Measurements from ENCODE around the gene EZR.
"Not testable (repeated sequence)": the region's sequence is repeated elsewhere in the genome, so short reads cannot be mapped to it uniquely, and the experiment has no call there.

EZR gene

DNA sequence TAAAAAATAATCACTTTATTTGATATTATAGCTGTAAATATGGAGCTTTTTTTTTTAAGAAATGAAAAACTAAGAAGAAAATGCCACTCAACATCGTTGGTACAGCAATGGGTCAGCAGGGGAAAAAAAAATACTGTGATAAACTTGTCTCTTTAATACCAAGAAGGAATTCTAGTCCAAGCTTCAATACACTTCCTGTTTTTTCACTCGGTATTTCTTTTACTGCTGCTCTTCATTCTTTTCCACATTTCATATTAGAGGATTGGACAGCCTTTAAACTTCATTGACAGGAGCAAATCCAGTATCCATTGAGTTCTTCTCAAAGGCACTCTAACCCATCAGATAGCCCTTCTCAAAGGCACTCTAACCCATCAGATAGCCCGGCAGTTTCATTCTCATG is 22.2 kb upstream of the EZR start:
- DNase-seq = no peak

DNA sequence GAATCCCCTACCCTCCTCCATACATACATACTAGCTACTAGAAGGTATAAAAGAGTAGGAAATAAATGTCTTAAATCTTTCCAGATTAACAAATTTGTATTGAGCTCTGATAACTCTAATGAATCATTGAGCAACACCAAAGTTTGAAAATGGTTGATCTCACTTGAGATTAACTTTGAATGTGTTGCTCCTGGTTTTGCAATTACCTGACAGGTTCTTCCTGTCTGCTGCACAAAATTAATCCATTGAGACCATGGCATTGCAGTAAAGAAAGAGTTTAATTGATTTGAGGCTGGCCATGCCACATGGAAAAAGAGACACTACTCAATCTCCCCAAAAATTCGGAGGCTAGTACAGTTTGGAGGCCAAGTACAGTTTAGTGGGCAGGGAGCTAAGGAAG is 21.3 kb upstream of the EZR start:
- no peak for DNase-seq

DNA sequence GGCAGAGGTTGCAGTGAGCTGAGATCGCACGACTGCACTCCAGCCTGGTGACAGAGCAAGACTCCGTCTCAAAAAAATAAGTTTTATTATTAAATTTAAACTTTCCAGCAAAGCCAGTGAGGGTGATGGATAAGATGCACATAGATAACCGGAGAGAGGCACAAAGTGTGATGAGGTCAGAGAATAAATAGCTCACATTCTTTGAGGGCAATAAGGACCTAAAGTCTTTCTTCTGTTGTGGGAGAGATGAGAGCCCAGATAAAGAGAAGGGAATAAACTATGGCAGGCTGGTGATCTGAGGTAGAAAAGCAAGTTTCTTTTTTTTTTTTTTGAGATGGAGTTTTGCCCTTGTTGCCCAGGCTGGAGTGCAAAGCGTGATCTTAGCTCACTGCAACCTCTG is 20.6 kb upstream of the EZR start:
- no peak for DNase-seq

DNA sequence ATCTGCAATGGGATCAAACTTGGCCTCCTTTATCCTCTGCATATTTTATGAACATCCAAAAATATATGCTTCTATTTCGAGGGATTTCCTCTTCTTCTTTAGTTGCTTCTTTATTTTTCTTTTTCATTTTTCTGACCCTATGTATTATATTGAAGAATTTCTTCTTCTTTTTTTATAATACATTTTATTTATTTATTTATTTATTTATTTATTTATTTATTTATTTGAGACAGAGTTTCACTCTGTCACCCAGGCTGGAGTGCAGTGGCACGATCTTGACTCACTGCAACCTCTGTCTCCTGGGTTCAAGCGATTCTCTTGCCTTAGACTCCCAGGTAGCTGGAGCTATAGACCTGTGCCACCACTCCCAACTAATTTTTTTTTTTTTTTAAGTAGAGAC is 19.6 kb upstream of the EZR start:
- DNase-seq = not testable (repeated sequence)

DNA sequence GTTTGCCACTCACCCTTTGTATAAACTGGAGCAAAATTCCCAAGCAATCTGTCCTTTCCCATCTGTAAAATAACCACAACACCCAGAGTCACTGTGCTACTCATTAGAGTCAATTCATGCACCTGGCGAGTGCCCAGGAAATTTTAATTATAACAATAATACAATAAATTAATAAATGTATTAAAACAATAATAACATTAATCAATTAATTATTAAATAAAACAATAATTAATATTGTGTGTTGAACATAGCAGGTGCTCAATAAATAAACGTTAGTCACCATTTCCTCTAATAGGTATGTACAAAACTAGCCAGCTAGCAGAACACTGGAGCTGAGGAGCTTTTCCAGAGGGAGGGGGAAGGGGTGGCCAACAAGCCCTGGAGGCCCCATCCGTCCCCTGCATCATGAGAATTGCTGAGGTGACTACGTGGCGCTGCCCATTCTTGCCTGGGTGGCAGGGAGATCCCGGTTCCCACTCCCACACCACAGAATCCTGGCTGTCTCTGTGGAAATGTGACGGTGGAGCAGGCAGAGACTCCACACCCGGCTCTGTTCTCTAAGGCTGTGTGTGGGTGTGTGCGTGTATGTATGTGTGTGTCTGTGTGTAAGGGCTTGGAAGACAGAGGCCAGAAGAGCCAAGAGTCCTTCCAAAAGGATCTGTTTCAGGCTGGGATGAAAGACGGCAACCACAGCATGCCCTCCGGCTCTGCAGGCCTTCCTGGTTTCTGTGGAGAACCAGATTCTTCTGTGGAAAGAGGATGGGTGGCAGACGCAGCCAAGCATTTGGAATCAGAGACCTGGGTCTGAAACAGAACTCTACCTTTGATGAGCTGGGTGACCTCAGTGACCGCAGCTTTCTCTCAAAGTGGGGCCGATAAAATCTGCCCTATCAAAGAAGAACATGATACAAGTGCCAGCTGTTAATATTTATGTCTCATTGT is 18.8 kb upstream of the EZR start:
- no peak for DNase-seq

DNA sequence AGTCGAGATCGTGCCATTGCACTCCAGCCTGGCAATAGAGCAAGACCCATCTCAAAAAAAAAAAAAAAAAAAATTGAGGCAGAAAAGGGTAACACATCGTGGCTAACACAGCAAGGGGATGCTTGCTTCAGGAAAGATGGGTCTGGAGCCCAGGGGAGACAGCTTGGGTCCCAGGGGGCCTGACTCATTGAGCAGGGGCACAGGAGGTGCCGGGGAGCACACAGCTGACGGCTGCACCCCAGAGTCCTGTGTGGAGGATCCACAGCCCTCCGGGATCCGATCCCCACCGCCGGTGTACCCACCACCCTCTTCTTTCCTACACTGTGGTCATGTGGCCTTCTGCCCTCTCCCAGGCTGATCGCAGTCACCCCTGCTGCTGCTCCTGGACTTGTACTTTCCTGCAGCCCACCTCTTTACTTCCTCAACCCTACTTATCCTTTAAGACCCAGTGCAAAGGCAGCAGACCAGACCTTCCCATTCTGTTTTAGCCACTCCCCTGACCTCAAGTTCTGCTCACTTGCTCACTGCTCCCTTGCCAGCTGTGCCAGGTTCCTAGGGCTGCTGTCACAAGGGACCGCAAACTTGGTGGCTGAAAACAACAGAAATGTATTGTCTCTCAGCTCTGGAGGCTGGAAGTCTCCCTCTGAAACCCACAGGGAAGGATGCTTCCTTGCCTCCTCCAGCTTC is 17.6 kb upstream of the EZR start:
- no peak for DNase-seq

DNA sequence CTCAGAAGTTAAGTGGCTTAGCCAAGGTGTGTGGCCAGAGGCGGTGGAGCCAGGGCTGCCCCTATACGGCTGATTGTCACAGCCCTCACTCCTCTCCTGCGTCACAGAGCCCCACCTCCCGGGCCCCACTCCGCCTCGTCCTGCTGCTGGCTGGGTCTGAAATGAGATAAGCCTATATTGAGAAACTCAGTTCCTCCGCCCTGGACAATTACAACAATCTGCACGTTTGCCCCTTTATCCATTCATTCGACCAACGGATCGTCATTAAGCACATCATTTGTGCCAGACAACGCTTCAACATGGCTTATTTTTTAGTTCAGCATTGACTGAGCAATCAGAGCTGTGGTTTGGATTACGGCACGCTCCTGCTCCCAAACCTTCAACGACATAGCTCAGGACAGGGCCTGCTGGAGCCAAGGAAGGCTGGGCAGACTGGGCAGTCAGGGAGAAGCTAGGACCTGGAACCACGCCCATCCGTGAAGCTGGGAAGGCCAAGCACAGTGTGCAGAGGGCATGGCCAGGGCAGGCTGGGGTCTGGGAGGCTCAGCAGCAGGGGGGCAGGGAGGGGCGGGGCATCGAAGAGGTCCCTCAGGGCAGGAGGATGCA is 16.6 kb upstream of the EZR start:
- DNase-seq = no peak

DNA sequence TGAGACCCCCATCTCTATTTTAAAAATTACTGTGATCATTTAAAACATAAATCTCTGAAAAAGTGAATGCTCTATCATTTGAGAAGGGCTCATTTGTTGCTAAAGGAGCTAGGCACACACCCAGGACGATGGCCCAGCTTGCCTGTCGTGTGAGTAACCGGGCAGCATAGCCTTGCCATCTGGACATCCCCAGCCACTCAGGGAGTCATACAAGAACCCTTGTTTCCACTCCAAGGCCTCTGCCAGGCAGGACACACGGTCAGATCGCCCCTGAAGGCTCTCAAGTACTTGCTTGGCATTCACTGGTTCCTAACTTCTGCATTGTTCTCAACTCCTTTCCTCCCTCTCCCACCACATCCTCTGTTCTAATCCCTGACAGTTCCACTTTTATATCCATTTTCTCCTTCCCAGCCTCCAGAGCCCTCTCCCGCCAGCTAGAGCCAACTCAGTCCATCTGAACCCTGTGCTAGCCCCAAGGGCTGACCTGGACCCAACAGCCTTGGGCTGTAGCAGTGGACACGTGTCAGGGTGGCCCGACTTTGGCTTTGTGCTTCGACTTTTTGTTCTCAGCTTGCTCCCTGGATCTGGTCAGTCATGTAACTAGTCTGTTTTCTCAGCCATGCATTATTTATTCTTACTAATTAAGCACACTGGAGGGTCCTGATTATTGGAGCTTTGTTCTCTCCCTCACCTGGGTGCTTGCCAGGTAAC is 15.7 kb upstream of the EZR start:
- no peak for DNase-seq

DNA sequence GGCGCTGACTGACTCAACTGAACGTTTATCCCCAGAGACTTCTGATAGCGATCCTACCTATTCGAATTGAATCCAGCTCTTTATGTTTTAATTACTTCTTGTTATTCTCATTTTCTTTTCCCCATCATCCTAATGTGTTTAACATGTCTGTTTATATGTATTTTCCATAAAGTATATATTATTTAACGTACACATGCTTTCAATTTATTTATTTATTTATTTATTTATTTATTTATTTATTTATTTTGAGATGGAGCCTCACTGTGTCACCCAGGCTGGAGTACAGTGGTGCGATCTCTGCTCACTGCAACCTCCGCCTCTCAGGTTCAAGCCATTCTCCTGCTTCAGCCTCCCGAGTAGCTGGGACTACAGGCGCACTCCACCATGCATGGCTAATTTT is 13.6 kb upstream of the EZR start:
- DNase-seq = not testable (repeated sequence)

DNA sequence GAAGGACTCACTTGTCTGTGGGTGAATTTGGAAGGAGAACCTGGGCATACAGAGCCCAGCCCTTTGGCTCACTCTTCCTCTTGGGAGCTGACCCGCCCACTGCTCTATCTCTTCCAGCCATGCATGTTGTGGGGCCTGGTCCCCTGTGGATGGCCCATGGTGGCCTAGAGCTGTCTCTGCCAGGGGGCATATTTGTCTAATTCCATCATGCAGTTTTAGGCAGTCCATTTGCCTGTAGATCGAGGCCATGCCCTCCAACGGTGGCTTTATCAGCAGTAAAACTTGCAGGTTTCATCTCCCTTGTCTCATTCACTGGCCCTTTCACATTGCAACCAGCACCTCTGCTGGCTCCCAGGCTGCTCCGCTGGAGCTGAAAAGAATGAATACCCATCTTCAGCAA is 12.9 kb upstream of the EZR start:
- DNase-seq = no peak

DNA sequence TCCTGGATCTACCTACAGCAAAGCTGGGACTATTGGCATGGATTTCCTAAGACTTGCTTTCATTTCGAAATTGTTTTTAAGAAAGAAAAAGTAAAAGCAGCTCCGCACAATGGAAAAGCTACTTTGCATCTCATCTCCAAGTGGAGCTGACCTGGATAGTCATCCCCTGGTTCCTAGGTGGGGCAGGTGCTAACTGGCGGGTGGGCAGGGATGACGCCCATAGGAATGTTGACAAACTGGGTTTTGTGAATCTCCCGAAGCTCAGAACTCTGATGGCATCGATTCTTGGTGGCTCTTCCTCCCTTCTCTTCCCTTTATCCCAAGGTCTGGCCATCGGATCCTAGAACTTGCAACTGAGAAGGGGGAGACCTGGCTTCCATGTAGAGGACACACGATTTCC is 12.4 kb upstream of the EZR start:
- DNase-seq = no peak

DNA sequence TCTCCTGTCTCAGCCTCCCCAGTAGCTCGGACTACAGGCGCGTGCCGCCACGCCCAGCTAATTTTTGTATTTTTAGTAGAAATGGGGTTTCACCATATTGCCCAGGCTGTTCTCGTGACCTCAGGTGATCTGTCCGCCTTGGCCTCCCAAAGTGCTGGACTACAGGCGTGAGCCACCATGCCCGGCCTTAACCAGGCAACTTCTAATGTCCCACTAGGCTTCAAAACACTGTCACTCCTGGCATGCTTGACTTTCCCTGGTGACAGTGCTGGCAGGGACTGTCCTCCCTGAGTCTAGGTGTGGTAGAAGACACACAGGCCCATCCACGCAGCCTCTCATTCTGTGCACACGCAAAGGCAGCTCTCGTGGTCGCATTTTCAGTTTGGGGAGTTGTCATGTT is 11.6 kb upstream of the EZR start:
- DNase-seq = no peak

DNA sequence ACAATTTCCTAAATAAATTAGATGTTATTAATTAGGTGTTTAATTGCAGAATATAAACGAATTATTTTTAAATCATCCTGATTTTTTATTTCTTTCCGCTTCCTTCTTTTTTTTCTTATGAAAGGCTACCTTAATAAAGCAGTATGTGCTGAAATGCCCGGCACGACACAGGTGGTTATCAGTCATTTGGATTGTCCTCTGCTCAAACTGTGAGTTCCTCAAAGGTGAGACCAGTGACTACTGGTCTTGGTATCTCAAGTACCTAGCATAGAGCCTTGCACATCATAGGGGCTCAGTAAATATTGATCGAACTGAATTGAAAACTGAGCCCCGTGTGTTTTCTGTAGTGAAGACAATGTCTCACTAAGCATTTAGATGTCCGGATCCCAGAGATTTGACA is 9.6 kb upstream of the EZR start:
- no peak for DNase-seq

DNA sequence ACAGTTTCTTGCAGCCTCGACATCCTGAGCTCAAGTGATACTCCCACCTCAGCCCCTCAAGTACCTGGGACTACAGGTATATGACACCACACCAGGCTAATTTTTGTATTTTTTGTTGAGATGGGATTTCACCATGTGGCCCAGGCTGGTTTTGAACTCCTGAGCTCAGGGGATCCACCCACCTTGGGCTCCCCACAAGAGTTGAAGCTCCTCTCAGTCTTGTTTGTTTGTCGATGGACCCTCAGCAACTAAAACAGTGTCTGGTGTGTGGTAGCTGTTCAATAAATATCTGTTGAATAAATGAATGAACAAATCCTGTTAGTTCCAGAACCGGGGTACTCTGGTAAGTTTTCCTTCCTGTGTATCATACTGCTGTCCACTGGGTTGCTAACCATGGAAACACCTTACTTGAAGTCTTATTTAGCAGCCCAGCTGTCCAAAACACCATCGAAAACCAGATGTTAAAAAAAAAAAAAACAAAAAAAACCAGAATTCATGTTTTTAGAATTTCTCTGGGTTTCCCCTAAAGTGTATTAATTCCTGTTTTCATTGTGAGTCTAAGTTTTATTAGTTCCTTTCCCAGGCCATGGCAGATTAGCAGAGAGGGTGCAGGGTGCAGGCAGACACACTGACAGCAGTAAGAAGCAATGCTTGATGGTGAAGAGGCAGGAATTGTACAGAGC is 7.8 kb upstream of the EZR start:
- DNase-seq = no peak

DNA sequence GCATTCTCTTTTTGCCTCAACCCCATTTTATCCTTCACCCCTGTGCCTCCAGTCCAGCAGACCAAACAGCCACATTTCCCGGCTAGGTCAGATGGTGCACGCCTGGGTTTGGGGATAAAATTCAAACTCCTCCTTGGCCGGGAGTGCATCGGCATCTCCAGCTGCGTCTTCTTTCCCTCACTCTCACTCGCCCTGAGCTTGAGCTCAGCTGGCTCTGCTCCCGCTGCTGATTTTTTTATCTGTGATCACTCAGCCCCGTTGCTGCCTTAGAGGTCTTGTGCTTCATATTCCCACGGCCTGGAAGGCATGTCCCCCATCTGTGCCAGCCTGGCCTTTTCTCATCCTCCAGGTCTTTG is 6.8 kb upstream of the EZR start:
- no peak for DNase-seq

DNA sequence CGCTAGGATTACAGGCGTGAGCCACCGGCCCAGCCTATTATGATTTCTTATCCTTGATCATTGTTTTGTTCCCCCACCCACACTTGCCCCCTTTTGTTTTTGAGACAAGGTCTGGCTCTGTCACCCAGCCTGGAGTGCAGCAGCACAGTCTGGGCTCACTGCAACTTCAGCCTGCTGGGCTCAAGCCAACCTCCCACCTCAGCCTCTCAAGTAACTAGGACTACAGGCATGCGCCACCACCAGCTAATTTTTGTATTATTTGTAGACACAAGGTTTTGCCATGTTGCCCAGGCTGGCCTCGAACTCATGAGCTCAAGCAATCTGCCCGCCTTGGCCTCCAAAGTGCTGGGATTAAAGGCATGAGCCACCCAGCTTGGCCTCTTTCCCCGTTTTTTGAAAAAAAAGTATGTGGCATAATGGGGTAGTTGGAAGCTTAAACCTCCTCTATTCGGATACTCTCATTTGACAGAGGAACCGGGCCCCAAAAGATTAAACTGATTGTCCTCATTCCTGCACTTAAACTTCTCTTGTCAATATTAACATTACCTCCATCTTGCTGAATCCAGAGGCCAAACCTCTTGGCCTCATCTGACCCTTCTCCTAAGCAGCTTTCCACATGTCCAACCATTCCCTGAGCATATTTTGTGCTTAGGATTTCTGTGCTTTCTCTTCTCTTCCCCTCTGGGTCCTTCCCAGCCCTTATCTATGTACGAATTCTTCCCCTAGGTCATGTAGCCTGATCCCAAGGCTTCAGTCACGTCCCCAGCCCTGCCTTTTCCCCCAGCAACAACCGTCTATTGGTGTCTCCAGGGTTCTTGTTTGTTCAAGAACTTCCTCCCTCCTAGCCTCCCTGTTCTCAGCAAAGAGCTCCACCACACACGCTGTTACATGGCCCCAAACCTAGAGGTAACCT is 6.1 kb upstream of the EZR start:
- DNase-seq = no peak

DNA sequence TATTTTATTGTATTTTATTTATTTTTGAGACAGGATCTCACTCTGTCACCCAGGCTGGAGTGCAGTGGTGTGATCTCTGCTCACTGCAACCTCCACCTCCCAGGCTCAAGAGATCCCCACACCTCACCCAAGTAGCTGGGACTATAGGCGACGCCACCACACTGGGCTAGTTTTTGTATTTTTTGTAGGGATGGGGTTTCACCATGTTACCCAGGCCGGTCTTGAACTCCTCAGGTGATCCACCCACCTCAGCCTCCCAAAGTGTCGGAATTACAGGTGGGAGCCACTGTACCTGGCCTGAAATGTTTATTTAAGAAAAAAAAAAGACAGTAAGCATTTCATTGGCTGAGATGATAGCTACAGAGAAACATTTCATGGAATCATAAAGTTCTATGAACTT is 4.4 kb upstream of the EZR start:
- DNase-seq = not testable (repeated sequence)

DNA sequence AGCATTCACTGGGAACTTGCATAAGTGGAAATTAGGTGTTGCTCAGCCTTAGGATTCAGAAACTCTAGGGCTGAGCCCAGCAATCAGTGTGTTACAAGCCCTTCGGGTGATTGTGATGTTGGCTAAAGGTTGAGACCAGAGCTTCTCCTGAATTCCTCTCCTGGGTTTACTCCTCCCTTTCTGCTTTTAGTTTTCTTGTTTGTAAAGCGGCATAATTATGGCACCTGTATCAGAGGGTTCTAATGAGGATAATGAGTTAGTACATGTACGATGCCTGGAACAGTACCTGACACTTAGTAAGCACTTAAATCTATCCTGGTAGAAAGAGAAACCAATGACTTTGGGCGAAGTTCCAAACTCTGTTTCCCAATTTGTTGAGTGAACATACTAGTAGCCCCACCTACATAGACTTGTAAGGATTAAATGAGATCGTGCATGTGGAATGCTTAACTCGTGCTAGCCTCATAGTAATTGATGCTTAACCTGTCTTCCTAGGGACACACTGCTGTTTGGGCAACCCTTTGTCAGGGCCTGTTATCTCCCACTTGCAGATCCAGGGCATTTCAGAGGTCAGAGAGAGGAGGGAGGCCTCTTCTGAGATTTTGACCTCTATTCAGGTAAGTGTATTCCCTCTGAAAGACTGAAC is 932 bp upstream of the EZR start:
- no peak for DNase-seq

DNA sequence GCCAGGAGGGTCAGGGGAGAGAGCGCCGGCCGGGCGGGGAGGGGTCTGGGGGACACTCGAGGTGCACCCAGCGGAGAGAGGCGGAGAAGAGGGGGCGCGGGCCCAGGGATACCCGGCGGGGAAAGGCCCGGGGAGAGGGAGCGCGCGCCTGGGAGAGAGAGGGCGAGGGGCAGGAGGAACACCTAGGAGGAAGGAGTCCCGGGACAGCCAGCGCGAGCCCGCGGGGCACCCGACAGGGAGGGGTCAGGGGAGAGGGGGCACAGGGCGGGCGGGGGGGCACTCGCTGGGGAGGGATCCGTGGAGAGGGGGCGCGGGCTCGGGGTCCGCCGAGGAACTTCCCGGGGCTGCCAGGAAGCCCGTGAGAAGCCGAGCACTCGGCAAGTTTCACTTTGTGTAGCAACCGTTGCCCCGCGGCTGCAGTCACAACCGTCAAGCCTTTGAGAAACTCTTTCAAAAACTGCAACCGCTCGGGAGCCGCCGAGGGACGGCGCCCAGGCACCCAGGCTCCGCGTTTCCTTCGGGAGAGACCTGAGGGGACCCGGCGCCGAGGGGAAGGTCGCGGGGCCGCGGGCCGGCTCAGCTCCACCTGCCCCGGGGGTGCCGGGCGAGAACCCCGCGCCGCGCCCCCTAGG is 471 bp downstream of the EZR start:
- DNase-seq = peak; percentile 50

DNA sequence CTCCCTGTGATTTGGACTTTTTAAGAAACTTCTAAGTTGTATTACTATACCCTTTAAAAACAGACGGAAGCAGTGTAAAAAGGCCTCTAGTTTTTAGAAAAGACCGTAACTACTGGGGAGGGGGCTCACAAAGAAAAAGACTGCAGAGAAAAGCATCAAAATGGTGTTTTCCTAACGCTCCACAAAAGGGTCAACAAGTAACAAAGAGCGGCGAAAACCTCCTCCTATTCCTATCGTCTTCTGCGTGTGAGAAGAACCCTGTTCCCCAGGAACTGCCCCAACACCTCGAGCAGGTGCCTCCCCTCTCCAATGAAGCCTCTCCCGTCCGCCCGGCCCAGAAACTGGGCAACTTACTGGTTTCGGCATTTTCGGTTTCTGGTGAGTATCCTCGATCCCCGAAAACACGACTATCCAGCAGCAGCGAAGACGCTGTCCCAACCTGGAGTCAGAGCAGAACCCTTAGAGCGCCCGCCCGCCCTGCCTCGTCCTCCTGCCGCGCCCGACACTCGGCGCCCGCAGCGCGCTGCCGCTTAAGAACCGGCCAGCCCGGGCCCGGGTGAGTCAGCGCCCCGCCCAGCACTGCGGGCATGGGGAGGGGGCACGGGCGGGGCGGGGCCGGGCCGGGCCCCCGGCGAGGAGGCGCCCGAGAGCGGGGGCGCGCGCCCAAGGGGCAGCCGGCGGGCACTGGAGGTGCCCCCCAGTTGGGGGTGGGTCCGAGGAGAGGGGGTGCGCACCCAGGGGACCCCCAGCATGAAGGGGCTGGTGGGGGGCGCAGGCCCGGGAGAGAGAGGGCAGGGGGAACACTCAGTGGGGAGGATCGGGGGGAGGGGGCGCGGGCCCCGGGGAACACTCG is 1.2 kb downstream of the EZR start:
- peak; percentile 67 for DNase-seq

All from midbrain (tissue), 1 donor.